IPS-NIHi7 (cell line): ENCODE measurements around the gene ZFYVE19.

Experiments
- DNase-seq: peaks from one replicate; pipeline ENCODE4 v3.0.0; 2012; ENCODE audit warnings: mixed read lengths; ENCODE audit errors: extremely low spot score

The ZFYVE19 gene

GRCh38 chr15:40807028-40807887 lies at the start of gene ZFYVE19, which contains the start of gene DNAJC17:
Gene ZFYVE19, plus strand, starts transcription at chr15:40807089. Its CDS starts 501 bp downstream, at chr15:40807590.
Gene DNAJC17, minus strand, starts transcription at chr15:40807473. Its CDS starts 27 bp downstream, at chr15:40807446.
- peak; percentile 94 for DNase-seq

- DNase-seq = no peak
Measured at GRCh38 chr15:40759961-40760360, 46.9 kb upstream of the ZFYVE19 start.

- DNase-seq = no peak
Measured at GRCh38 chr15:40762919-40763800, 43.7 kb upstream of the ZFYVE19 start.

GRCh38 chr15:40763801-40764628 lies 42.9 kb upstream of the ZFYVE19 start, which contains the start of gene GCHFR:
Gene GCHFR, plus strand, starts transcription at chr15:40764068. Its CDS starts 113 bp downstream, at chr15:40764181.
- DNase-seq = peak; percentile 85

- DNase-seq = no peak
Measured at GRCh38 chr15:40764629-40765103, 42.2 kb upstream of the ZFYVE19 start.

GRCh38 chr15:40766194-40766815 lies 40.6 kb upstream of the ZFYVE19 start:
- no peak for DNase-seq

GRCh38 chr15:40766906-40767837 lies 39.7 kb upstream of the ZFYVE19 start:
- peak; percentile 55 for DNase-seq

GRCh38 chr15:40767838-40768500 lies 38.9 kb upstream of the ZFYVE19 start:
- no peak for DNase-seq

- DNase-seq = no peak
Measured at GRCh38 chr15:40768521-40769273, 38.2 kb upstream of the ZFYVE19 start.

- DNase-seq = no peak
Measured at GRCh38 chr15:40769274-40770146, 37.4 kb upstream of the ZFYVE19 start, which contains the start of gene C15orf62. Gene C15orf62, plus strand, starts transcription at chr15:40769980. Its CDS starts 516 bp downstream, at chr15:40770496.

GRCh38 chr15:40770147-40770721 lies 36.7 kb upstream of the ZFYVE19 start:
- no peak for DNase-seq

GRCh38 chr15:40771242-40771641 lies 35.6 kb upstream of the ZFYVE19 start:
- DNase-seq = no peak

- DNase-seq = no peak
Measured at GRCh38 chr15:40772014-40772413, 34.9 kb upstream of the ZFYVE19 start.

- no peak for DNase-seq
Measured at GRCh38 chr15:40773496-40773895, 33.4 kb upstream of the ZFYVE19 start.

- no peak for DNase-seq
Measured at GRCh38 chr15:40773902-40774301, 33.0 kb upstream of the ZFYVE19 start.

- no peak for DNase-seq
Measured at GRCh38 chr15:40775007-40775406, 31.9 kb upstream of the ZFYVE19 start.
